SK-N-SH treated with all-trans-retinoic acid at 6 μM for 48 hours (cell line): Measurements from ENCODE around the gene ADAM17.
"Not testable (repeated sequence)": the region's sequence is repeated elsewhere in the genome, so short reads cannot be mapped to it uniquely, and the experiment has no call there.

Experiments used
- ATAC-seq: fragments of 200-7000 bp; cut with Tn5 transposase; 3 replicates; pipeline ENCODE4 v1.9.1; 2020; ENCODE audit warnings: mild to moderate bottlenecking, moderate library complexity
- CREB5 ChIP-seq: fragments of 250-450 bp; sonication (Bioruptor Pico); IDR thresholded peaks from 2 replicates; pipeline ENCODE4 v1.5.1; 2020; ENCODE audit warnings: low read depth, mild to moderate bottlenecking, moderate library complexity
- CSDC2 ChIP-seq: fragments of 250-450 bp; sonication (Bioruptor Pico); IDR thresholded peaks from 2 replicates; pipeline ENCODE4 v1.5.0; 2020; ENCODE audit warnings: mild to moderate bottlenecking, moderate library complexity
- ESRRG ChIP-seq: fragments of 250-450 bp; sonication (Bioruptor Pico); IDR thresholded peaks from 2 replicates; pipeline ENCODE4 v1.6.1; 2021; ENCODE audit warnings: mild to moderate bottlenecking
- ISL1 ChIP-seq: fragments of 250-450 bp; sonication (Bioruptor Pico); IDR thresholded peaks from 2 replicates; pipeline ENCODE4 v2.1.2; 2022; ENCODE audit warnings: mild to moderate bottlenecking, moderate library complexity
- OSR1 ChIP-seq: fragments of 250-450 bp; sonication (Bioruptor Pico); IDR thresholded peaks from 2 replicates; pipeline ENCODE4 v1.8.0; 2022; ENCODE audit warnings: moderate library complexity, mild to moderate bottlenecking, inconsistent platforms
- PPARA ChIP-seq: fragments of 250-450 bp; sonication (Bioruptor Pico); IDR thresholded peaks from 2 replicates; pipeline ENCODE4 v1.5.0; 2020; ENCODE audit warnings: mild to moderate bottlenecking, borderline replicate concordance
- TCF4 ChIP-seq: fragments of 250-450 bp; sonication (Bioruptor Pico); IDR thresholded peaks from 2 replicates; pipeline ENCODE4 v1.8.0; 2021; ENCODE audit warnings: mild to moderate bottlenecking, moderate library complexity, borderline replicate concordance
- TOX ChIP-seq: fragments of 250-450 bp; sonication (Bioruptor Pico); IDR thresholded peaks from 2 replicates; pipeline ENCODE4 v1.8.0; 2021; ENCODE audit warnings: mild to moderate bottlenecking, moderate library complexity, borderline replicate concordance
- ZC3H10 ChIP-seq: fragments of 250-450 bp; sonication (Bioruptor Pico); IDR thresholded peaks from 2 replicates; pipeline ENCODE4 v1.5.1; 2021; ENCODE audit warnings: mild to moderate bottlenecking, moderate library complexity
- ZFP3 ChIP-seq: fragments of 250-450 bp; sonication (Bioruptor Pico); IDR thresholded peaks from 2 replicates; pipeline ENCODE4 v1.5.0; 2020; ENCODE audit warnings: mild to moderate bottlenecking, moderate library complexity
- ZFP30 ChIP-seq: fragments of 450-650 bp; formaldehyde crosslinking; IDR thresholded peaks from 2 replicates; pipeline ENCODE4 v1.5.0; 2022; ENCODE audit warnings: mild to moderate bottlenecking, moderate library complexity
- ZNF565 ChIP-seq: fragments of 450-650 bp; formaldehyde crosslinking; conservative IDR thresholded peaks from 2 replicates; pipeline ENCODE4 v1.5.0; 2020; ENCODE audit warnings: low read depth, mild to moderate bottlenecking, moderate library complexity
- ZNF70 ChIP-seq: fragments of 450-650 bp; formaldehyde crosslinking; IDR thresholded peaks from 2 replicates; pipeline ENCODE4 v1.5.0; 2020; ENCODE audit warnings: mild to moderate bottlenecking, moderate library complexity
- ZNF8 ChIP-seq: fragments of 450-650 bp; formaldehyde crosslinking; IDR thresholded peaks from 2 replicates; pipeline ENCODE4 v1.5.0; 2020; ENCODE audit warnings: mild to moderate bottlenecking, moderate library complexity
- TF ChIP-seq, protein P1 (sequence below): fragments of 250-450 bp; sonication (Bioruptor Pico); IDR thresholded peaks from 2 replicates; pipeline ENCODE4 v1.8.0; 2020; ENCODE audit warnings: mild to moderate bottlenecking, moderate library complexity, borderline replicate concordance
- TF ChIP-seq, protein P2 (sequence below): fragments of 250-450 bp; sonication (Bioruptor Pico); IDR thresholded peaks from 2 replicates; pipeline ENCODE4 v1.8.0; 2021; ENCODE audit warnings: low read depth, mild to moderate bottlenecking, moderate library complexity, borderline replicate concordance
- TF ChIP-seq, protein P3 (sequence below): fragments of 250-450 bp; sonication (Bioruptor Pico); IDR thresholded peaks from 2 replicates; pipeline ENCODE4 v1.5.0; 2020; ENCODE audit warnings: mild to moderate bottlenecking, moderate library complexity

The ADAM17 gene

DNA sequence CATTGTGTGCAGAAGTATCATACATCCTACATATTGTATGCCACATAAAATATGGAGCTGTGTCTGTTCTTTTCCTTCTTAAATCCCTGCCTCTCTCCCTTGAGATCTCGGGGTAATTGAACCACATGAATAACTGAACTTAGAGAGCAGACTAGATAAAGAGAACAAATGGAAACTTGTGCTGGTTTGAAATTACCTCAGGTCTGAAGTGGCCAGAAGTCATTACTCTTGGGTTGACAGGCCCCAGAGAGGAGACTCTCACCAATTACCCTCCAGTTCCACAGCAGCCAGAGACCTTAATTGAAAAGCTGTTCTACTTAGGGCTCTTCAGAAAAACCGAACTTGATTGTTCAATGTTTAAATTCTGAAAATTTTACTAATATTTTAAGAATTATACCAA is 5.0 kb upstream of the ADAM17 start:
- ATAC-seq = no peak
- TF ChIP-seq TCF4 (CRISPR knock-in tag) (no peak), CREB5 (no peak), ESRRG (CRISPR knock-in tag) (no peak), ISL1 (CRISPR knock-in tag) (no peak)

DNA sequence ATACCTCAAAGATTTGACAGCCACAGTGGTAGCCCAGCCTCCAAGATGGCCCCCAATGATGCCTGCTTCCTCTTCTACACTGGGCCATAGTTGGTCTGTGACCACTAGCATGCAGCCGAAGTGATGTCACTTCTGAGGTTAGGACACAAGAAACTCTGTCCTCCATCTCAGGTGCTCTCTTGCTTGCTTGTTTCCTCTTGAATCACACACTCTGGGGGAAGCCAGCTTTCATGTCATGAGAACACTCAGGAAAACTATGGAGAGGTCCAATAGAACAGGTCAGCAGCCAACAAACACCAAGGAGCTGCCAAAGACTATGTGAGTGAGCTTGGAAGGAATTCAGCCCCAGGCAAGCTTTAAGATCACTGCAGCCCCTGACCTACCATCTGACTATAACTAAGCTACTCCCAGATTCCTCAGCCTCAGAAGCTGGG is 3.3 kb upstream of the ADAM17 start:
- no peak for ATAC-seq
- TF ChIP-seq ESRRG (CRISPR knock-in tag) = no peak
- TF ChIP-seq, all 23 proteins: peak for 0

- ATAC-seq = peak; percentile 29
- no peak for TF ChIP-seq PPARA (CRISPR knock-in tag)
- no peak for TF ChIP-seq ZFP30 (CRISPR knock-in tag)
- peak; percentile 86 for TF ChIP-seq ESRRG (CRISPR knock-in tag)
- TF ChIP-seq ZNF8 = peak; percentile 33; the same call in 1 of the 2 replicates
- no peak for TF ChIP-seq OSR1
- no peak for TF ChIP-seq CSDC2 (CRISPR knock-in tag)
Observed at GRCh38 chr2:9556121-9556743, 602 bp upstream of the ADAM17 start.

GRCh38 chr2:9554921-9555296 is 721 bp downstream of the ADAM17 start:
- TF ChIP-seq ZNF565 (CRISPR knock-in tag) = no peak
- no peak for TF ChIP-seq ZNF70
- peak; percentile 50 for ATAC-seq

- TF ChIP-seq, protein P1, sequence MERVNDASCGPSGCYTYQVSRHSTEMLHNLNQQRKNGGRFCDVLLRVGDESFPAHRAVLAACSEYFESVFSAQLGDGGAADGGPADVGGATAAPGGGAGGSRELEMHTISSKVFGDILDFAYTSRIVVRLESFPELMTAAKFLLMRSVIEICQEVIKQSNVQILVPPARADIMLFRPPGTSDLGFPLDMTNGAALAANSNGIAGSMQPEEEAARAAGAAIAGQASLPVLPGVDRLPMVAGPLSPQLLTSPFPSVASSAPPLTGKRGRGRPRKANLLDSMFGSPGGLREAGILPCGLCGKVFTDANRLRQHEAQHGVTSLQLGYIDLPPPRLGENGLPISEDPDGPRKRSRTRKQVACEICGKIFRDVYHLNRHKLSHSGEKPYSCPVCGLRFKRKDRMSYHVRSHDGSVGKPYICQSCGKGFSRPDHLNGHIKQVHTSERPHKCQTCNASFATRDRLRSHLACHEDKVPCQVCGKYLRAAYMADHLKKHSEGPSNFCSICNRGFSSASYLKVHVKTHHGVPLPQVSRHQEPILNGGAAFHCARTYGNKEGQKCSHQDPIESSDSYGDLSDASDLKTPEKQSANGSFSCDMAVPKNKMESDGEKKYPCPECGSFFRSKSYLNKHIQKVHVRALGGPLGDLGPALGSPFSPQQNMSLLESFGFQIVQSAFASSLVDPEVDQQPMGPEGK (CRISPR knock-in tag) = 0 out of 2 replicates have a peak, but pooled peaks have one; percentile 10
- TF ChIP-seq, protein P2, sequence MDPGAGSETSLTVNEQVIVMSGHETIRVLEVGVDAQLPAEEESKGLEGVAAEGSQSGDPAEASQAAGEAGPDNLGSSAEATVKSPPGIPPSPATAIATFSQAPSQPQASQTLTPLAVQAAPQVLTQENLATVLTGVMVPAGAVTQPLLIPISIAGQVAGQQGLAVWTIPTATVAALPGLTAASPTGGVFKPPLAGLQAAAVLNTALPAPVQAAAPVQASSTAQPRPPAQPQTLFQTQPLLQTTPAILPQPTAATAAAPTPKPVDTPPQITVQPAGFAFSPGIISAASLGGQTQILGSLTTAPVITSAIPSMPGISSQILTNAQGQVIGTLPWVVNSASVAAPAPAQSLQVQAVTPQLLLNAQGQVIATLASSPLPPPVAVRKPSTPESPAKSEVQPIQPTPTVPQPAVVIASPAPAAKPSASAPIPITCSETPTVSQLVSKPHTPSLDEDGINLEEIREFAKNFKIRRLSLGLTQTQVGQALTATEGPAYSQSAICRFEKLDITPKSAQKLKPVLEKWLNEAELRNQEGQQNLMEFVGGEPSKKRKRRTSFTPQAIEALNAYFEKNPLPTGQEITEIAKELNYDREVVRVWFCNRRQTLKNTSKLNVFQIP (CRISPR knock-in tag) = no peak
- 0 out of 2 replicates have a peak, but pooled peaks have one; percentile 12 for TF ChIP-seq TCF4 (CRISPR knock-in tag)
- peak; percentile 58 for TF ChIP-seq ISL1 (CRISPR knock-in tag)
- TF ChIP-seq, all 23 proteins: peak for 3
- no peak for ATAC-seq
Observed at GRCh38 chr2:9552219-9553178, 3.1 kb downstream of the ADAM17 start.

DNA sequence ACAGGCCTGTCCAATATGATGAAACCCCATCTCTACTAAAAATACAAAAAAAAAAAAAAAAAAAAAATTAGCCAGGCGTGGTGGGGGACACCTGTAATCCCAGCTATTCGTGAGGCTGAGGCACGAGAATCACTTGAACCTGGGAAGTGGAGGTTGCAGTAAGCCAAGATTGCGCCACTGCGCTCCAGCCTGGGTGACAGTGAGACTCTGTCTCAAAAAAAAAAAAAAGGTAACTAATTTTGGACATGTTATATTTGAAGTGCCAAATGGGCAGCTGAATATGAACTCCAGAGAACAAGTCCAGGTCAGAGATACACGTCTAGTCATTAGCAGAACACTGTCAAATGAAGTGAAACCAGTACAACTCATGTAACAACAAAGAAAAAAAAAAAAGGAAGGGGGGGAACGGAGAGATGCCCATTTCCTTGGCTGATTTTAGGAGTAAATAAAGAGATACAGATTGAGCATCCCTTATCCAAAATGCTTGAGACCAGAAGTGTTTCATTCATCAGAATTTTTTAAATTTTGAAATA is 4.7 kb downstream of the ADAM17 start:
- not testable (repeated sequence) for ATAC-seq

DNA sequence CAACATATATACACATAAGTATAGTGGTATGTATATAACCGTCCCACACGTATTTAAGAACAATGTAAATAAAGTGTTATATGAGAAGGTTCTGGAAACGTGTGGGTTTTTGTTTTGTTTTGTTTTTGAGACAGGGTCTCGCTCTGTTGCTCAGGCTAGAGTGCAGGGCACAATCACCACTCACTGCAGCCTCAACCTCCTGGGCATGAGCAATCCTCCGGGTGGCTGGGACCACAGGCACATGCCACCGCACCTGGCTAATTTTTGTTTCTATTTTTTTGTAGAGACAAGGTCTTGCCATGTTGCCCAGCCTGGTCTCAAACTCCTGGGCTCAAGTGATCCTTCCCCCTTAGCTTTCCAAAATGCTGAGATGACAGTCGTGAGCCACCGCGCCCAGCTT is 6.2 kb downstream of the ADAM17 start:
- no peak for ATAC-seq
- TF ChIP-seq, protein P1 (CRISPR knock-in tag) = no peak
- TF ChIP-seq, protein P3, sequence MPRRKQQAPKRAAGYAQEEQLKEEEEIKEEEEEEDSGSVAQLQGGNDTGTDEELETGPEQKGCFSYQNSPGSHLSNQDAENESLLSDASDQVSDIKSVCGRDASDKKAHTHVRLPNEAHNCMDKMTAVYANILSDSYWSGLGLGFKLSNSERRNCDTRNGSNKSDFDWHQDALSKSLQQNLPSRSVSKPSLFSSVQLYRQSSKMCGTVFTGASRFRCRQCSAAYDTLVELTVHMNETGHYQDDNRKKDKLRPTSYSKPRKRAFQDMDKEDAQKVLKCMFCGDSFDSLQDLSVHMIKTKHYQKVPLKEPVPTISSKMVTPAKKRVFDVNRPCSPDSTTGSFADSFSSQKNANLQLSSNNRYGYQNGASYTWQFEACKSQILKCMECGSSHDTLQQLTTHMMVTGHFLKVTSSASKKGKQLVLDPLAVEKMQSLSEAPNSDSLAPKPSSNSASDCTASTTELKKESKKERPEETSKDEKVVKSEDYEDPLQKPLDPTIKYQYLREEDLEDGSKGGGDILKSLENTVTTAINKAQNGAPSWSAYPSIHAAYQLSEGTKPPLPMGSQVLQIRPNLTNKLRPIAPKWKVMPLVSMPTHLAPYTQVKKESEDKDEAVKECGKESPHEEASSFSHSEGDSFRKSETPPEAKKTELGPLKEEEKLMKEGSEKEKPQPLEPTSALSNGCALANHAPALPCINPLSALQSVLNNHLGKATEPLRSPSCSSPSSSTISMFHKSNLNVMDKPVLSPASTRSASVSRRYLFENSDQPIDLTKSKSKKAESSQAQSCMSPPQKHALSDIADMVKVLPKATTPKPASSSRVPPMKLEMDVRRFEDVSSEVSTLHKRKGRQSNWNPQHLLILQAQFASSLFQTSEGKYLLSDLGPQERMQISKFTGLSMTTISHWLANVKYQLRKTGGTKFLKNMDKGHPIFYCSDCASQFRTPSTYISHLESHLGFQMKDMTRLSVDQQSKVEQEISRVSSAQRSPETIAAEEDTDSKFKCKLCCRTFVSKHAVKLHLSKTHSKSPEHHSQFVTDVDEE = no peak
- TF ChIP-seq ZC3H10 (CRISPR knock-in tag) = no peak
- TF ChIP-seq PPARA (CRISPR knock-in tag) = no peak
- no peak for TF ChIP-seq ZFP3 (CRISPR knock-in tag)
- no peak for TF ChIP-seq TCF4 (CRISPR knock-in tag)
- TF ChIP-seq, protein P2 (CRISPR knock-in tag) = no peak
- TF ChIP-seq TOX (CRISPR knock-in tag) = no peak
